ENCODE data around the gene ATOH8. TPM values are rescaled to one million over a fixed set of nuclear protein-coding genes. Genes with fewer than 3 reads are reported as not detected.

Gene ATOH8
- total RNA-seq, 1 donor from 2014 or later: 13.7 TPM

GRCh38 chr2:85786444-85786843 lies 32.7 kb downstream of the ATOH8 start:
- H3K9me3 Mint-ChIP-seq: no peaks in the 10 kb centered on the region
- H3K27ac Mint-ChIP-seq: no peak overlapping the region
- H3K36me3 Mint-ChIP-seq: no peaks in the 10 kb centered on the region
- DNase-seq (ENCODE audit: extremely low spot score, unreplicated experiment): no peak
- peaks cover 5% of the 10 kb centered on the region for H3K27me3 Mint-ChIP-seq
- TF ChIP-seq CTCF (conservative IDR thresholded peaks at IDR 0.05): no peak
- H3K4me1 Mint-ChIP-seq (ENCODE audit: unreplicated experiment): peaks cover 7% of the 10 kb centered on the region
- H3K4me3 Mint-ChIP-seq: no peak overlapping the region

- no peak for TF ChIP-seq CTCF (conservative IDR thresholded peaks at IDR 0.05)
- no peak overlapping the region for H3K27ac Mint-ChIP-seq
- no peaks in the 10 kb centered on the region for H3K9me3 Mint-ChIP-seq
- no peaks in the 10 kb centered on the region for H3K36me3 Mint-ChIP-seq
- DNase-seq (ENCODE audit: extremely low spot score, unreplicated experiment): no peak
- no peak overlapping the region for H3K4me3 Mint-ChIP-seq
- peaks cover 10% of the 10 kb centered on the region for H3K4me1 Mint-ChIP-seq (ENCODE audit: unreplicated experiment)
- H3K27me3 Mint-ChIP-seq: peaks cover 5% of the 10 kb centered on the region
Measured at GRCh38 chr2:85786865-85787264, 33.1 kb downstream of the ATOH8 start.

GRCh38 chr2:85787282-85787980 lies 33.6 kb downstream of the ATOH8 start:
- no peak overlapping the region for H3K4me3 Mint-ChIP-seq
- no peak for TF ChIP-seq CTCF (conservative IDR thresholded peaks at IDR 0.05)
- H3K9me3 Mint-ChIP-seq: no peaks in the 10 kb centered on the region
- peaks cover 16% of the 10 kb centered on the region for H3K4me1 Mint-ChIP-seq (ENCODE audit: unreplicated experiment)
- no peak overlapping the region for H3K27ac Mint-ChIP-seq
- peaks cover 5% of the 10 kb centered on the region for H3K27me3 Mint-ChIP-seq
- no peaks in the 10 kb centered on the region for H3K36me3 Mint-ChIP-seq
- no peak for DNase-seq (ENCODE audit: extremely low spot score, unreplicated experiment)

- H3K36me3 Mint-ChIP-seq: no peaks in the 10 kb centered on the region
- DNase-seq (ENCODE audit: extremely low spot score, unreplicated experiment): no peak
- H3K9me3 Mint-ChIP-seq: no peaks in the 10 kb centered on the region
- no peak overlapping the region for H3K4me3 Mint-ChIP-seq
- H3K4me1 Mint-ChIP-seq (ENCODE audit: unreplicated experiment): peaks cover 21% of the 10 kb centered on the region
- H3K27ac Mint-ChIP-seq: no peak overlapping the region
- peaks cover 9% of the 10 kb centered on the region for H3K27me3 Mint-ChIP-seq
- no peak for TF ChIP-seq CTCF (conservative IDR thresholded peaks at IDR 0.05)
Measured at GRCh38 chr2:85787981-85788340, 34.2 kb downstream of the ATOH8 start.

GRCh38 chr2:85788603-85789002 lies 34.8 kb downstream of the ATOH8 start:
- Mint-ChIP-seq H3K36me3 (no peaks in the 10 kb centered on the region), H3K4me3 (no peak overlapping the region), H3K27ac (no peak overlapping the region), H3K4me1 (ENCODE audit: unreplicated experiment) (peaks cover 25% of the 10 kb centered on the region), H3K9me3 (no peaks in the 10 kb centered on the region), H3K27me3 (peaks cover 9% of the 10 kb centered on the region)
- TF ChIP-seq CTCF (conservative IDR thresholded peaks at IDR 0.05): no peak
- no peak for DNase-seq (ENCODE audit: extremely low spot score, unreplicated experiment)

Measured in type B pancreatic cell (in vitro differentiated cells).